H1 (cell line): ENCODE measurements around the gene GNG8. TPM values are rescaled to one million over a fixed set of nuclear protein-coding genes. Genes with fewer than 3 reads are reported as not detected.

Experiments
- ATF3 ChIP-seq: IDR thresholded peaks from 2 replicates; pipeline ENCODE4 v1.6.1; 2011; ENCODE audit warnings: low read depth, mild to moderate bottlenecking, low read length; ENCODE audit not compliant: insufficient read depth
- BCL11A ChIP-seq, 2 experiments: IDR thresholded peaks; one replicate each; pipeline ENCODE4 v1.6.1; 2011; ENCODE audit warnings: low read depth in 2 of 2, low read length in 2 of 2, mild to moderate bottlenecking in 2 of 2
- CBX8 ChIP-seq: fragments of 300-800, 300-1000 bp; sonication (generic); IDR thresholded peaks from 2 replicates; pipeline ENCODE4 v1.7.1; 2016; ENCODE audit warnings: low read depth, low read length, borderline replicate concordance
- CHD1 ChIP-seq: IDR thresholded peaks from 2 replicates; pipeline ENCODE4 v1.6.1; 2012; ENCODE audit warnings: low read depth, low read length, improper control_type of control experiment
- CREB1 ChIP-seq: IDR thresholded peaks from 2 replicates; pipeline ENCODE4 v1.6.1; 2012; ENCODE audit warnings: inconsistent platforms
- CTCF ChIP-seq, 3 experiments: IDR thresholded peaks; 1 replicate in 2 of 3; 2 replicates in 1 of 3; pipeline versions ENCODE4 v1.5.1 to v1.6.1; 2011; ENCODE audit warnings: low read length in 3 of 3, mild to moderate bottlenecking in 3 of 3, inconsistent platforms in 2 of 3, low read depth in 1 of 3, moderate library complexity in 1 of 3; ENCODE audit not compliant: insufficient read depth in 1 of 3; ENCODE audit errors: control extremely low read depth in 1 of 3
- E2F6 ChIP-seq: IDR thresholded peaks from 2 replicates; pipeline ENCODE4 v1.6.1; 2012; ENCODE audit warnings: inconsistent platforms
- EGR1 ChIP-seq: IDR thresholded peaks from 2 replicates; pipeline ENCODE4 v1.6.1; 2011; ENCODE audit warnings: low read depth, low read length, borderline replicate concordance
- FOSL1 ChIP-seq: IDR thresholded peaks from 2 replicates; pipeline ENCODE4 v1.6.1; 2011; ENCODE audit warnings: mild to moderate bottlenecking, low read depth, low read length, moderate library complexity; ENCODE audit not compliant: insufficient read depth
- GTF2F1 ChIP-seq: IDR thresholded peaks from 2 replicates; pipeline ENCODE4 v1.6.1; 2012; ENCODE audit warnings: low read depth, low read length, improper control_type of control experiment, borderline replicate concordance
- KDM1A ChIP-seq: fragments of 200-600, 300-600 bp; sonication (generic); IDR thresholded peaks from 2 replicates; pipeline ENCODE4 v1.7.1; 2016; ENCODE audit warnings: mild to moderate bottlenecking, low read length, borderline replicate concordance
- KDM4A ChIP-seq: IDR thresholded peaks from one replicate; pipeline ENCODE4 v1.7.1; 2012; ENCODE audit warnings: low read depth, mild to moderate bottlenecking, moderate library complexity, low read length, inconsistent platforms; ENCODE audit not compliant: severe bottlenecking
- NRF1 ChIP-seq: IDR thresholded peaks from 2 replicates; pipeline ENCODE4 v1.6.1; 2011; ENCODE audit warnings: mild to moderate bottlenecking, low read depth, low read length, improper control_type of control experiment
- POLR2A ChIP-seq, 2 experiments: IDR thresholded peaks; 1 replicate in 1 of 2; 2 replicates in 1 of 2; pipeline ENCODE4 v1.6.1; 2011; ENCODE audit warnings: low read depth in 2 of 2, low read length in 2 of 2, mild to moderate bottlenecking in 2 of 2; ENCODE audit errors: control extremely low read depth in 1 of 2
- POU5F1 ChIP-seq: IDR thresholded peaks from 2 replicates; pipeline ENCODE4 v1.6.1; 2011; ENCODE audit warnings: low read depth, mild to moderate bottlenecking, low read length, moderate library complexity
- RBBP5 ChIP-seq: IDR thresholded peaks from 2 replicates; pipeline ENCODE4 v1.7.1; 2012; ENCODE audit warnings: low read depth, mild to moderate bottlenecking, inconsistent platforms, low read length, moderate library complexity, borderline replicate concordance
- SAP30 ChIP-seq: fragments of 300-600 bp; sonication (generic); IDR thresholded peaks from 2 replicates; pipeline ENCODE4 v1.7.1; 2012; ENCODE audit warnings: low read length, moderate library complexity, mild to moderate bottlenecking, inconsistent platforms; ENCODE audit not compliant: insufficient read depth, insufficient replicate concordance
- SIRT6 ChIP-seq: IDR thresholded peaks from one replicate; pipeline ENCODE4 v1.7.1; 2012; ENCODE audit warnings: low read length, inconsistent platforms
- TAF7 ChIP-seq: optimal IDR thresholded peaks from 2 replicates; pipeline ENCODE3; 2011; ENCODE audit warnings: low read depth, mild to moderate bottlenecking, inconsistent platforms, low read length, moderate library complexity, borderline replicate concordance
- USF2 ChIP-seq: IDR thresholded peaks from 2 replicates; pipeline ENCODE4 v1.6.1; 2011; ENCODE audit warnings: low read length, improper control_type of control experiment
- YY1 ChIP-seq: IDR thresholded peaks from 2 replicates; pipeline ENCODE4 v1.6.1; 2011; ENCODE audit warnings: low read depth, mild to moderate bottlenecking, low read length
- polyA plus RNA-seq, 7 experiments: library from polyadenylated mRNA; depleted of rRNA in 3 of 7; stranded (reverse) in 5 of 7; unstranded in 2 of 7; fragments of >200 nt in 5 of 7; fragments of 200-250 nt in 2 of 7; gene quantifications; 1 replicate in 5 of 7; 2 replicates in 1 of 7; 4 replicates in 1 of 7; pipeline versions ENCODE4 v1.2.1 to v1.2.3, GENCODE V29; 2011 to 2013; ENCODE audit warnings: missing spikeins in 2 of 7, mixed read lengths in 2 of 7
- total RNA-seq: library from RNA; stranded (reverse); fragmentation: NEBNext Ultra II Directional; extraction: Animal tissue kit (Norgen Biotek cat#: 25700); gene quantifications from 2 replicates; pipeline ENCODE4 v1.2.1, GENCODE V29; 2021

Gene GNG8
- total and polyA plus RNA-seq, 2 of the 8 experiments (the other 6 are each of a cell fraction or from before 2014, with no cell fraction given), result not detected

- no peak for TF ChIP-seq RBBP5
- no peak for TF ChIP-seq ATF3
- no peak for TF ChIP-seq NRF1
- TF ChIP-seq KDM4A, result peak; percentile 36
- TF ChIP-seq BCL11A (IDR thresholded peaks at IDR 0.05; ENCODE audit: low read depth in 2 of 2, low read length in 2 of 2), result no peak
- TF ChIP-seq CBX8, result no peak
- TF ChIP-seq FOSL1, result no peak
- no peak for TF ChIP-seq CTCF (IDR thresholded peaks at IDR 0.05; ENCODE audit: control extremely low read depth in 1 of 3, insufficient read depth in 1 of 3, low read depth in 1 of 3, low read length in 3 of 3)
- TF ChIP-seq KDM1A, result 0 out of 2 replicates have a peak, but pooled peaks have one; percentile 4
- no peak for TF ChIP-seq SAP30
- TF ChIP-seq CREB1, result no peak
- no peak for TF ChIP-seq CHD1
- no peak for TF ChIP-seq TAF7
- no peak for TF ChIP-seq POU5F1
- TF ChIP-seq SIRT6, result no peak
- TF ChIP-seq USF2, result no peak
- TF ChIP-seq POLR2A (IDR thresholded peaks at IDR 0.05; ENCODE audit: control extremely low read depth in 1 of 2, low read depth in 2 of 2, low read length in 2 of 2), result no peak
- TF ChIP-seq GTF2F1, result no peak
- no peak for TF ChIP-seq EGR1
- TF ChIP-seq E2F6, result peak; percentile 59; the same call in 1 of the 2 replicates
- TF ChIP-seq YY1, result no peak
Observed at GRCh38 chr19:46660551-46661019, 24.6 kb upstream of the GNG8 start (continued).
